GM23338 (cell line): ENCODE measurements around the gene PEX16. TPM values are rescaled to one million over a fixed set of nuclear protein-coding genes. Genes with fewer than 3 reads are reported as not detected.
A peak's percentile ranks its signal among the peaks of the same experiment; 100 is the strongest.

Experiments used
- ATAC-seq: fragments of 200-7000 bp; cut with Tn5 transposase; 3 replicates; pipeline ENCODE4 v1.9.1; 2020
- DNase-seq: peaks from one replicate; pipeline ENCODE4 v3.0.0-alpha.2; 2015; ENCODE audit warnings: low spot score
- H2AFZ ChIP-seq: fragments of 200-600 bp; sonication (generic); 2 replicates; pipeline ENCODE4 v1.8.0; 2016; ENCODE audit warnings: antibody characterized with exemption, mild to moderate bottlenecking, moderate library complexity
- H3F3A ChIP-seq: fragments of 200-600 bp; sonication (generic); replicated peaks from 2 replicates; pipeline ENCODE4 v1.8.0; 2017; ENCODE audit warnings: antibody characterized with exemption, mixed run types, low read depth
- H3K27ac ChIP-seq: fragments of 200-600 bp; sonication (generic); 2 replicates; pipeline ENCODE4 v1.6.1; 2016; ENCODE audit warnings: low read depth
- H3K27me3 ChIP-seq: fragments of 200-600 bp; sonication (generic); 2 replicates; pipeline ENCODE4 v1.8.0; 2016; ENCODE audit warnings: mild to moderate bottlenecking, mixed run types, moderate library complexity; ENCODE audit not compliant: insufficient read depth
- H3K36me3 ChIP-seq: fragments of 200-600 bp; sonication (generic); 2 replicates; pipeline ENCODE4 v1.8.0; 2016; ENCODE audit warnings: mild to moderate bottlenecking; ENCODE audit not compliant: insufficient read depth
- H3K4me1 ChIP-seq: fragments of 200-600 bp; sonication (generic); 2 replicates; pipeline ENCODE4 v1.8.0; 2016; ENCODE audit warnings: mild to moderate bottlenecking, moderate library complexity; ENCODE audit not compliant: insufficient read depth
- H3K4me2 ChIP-seq: fragments of 200-600 bp; sonication (generic); 2 replicates; pipeline ENCODE4 v1.7.1; 2017; ENCODE audit warnings: mixed run types
- H3K4me3 ChIP-seq: fragments of 200-600 bp; sonication (generic); 2 replicates; pipeline ENCODE4 v1.6.1; 2016; ENCODE audit warnings: mixed run types
- H3K79me2 ChIP-seq: fragments of 200-600 bp; sonication (generic); replicated peaks from 2 replicates; pipeline ENCODE4 v1.8.0; 2017; ENCODE audit warnings: mild to moderate bottlenecking; ENCODE audit not compliant: insufficient read depth
- H3K9me2 ChIP-seq: fragments of 200-600 bp; sonication (generic); 2 replicates; pipeline ENCODE4 v1.8.0; 2017; ENCODE audit not compliant: insufficient read depth
- H4K20me1 ChIP-seq: fragments of 200-600 bp; sonication (generic); replicated peaks from 2 replicates; pipeline ENCODE4 v1.8.0; 2017; ENCODE audit warnings: mild to moderate bottlenecking; ENCODE audit not compliant: insufficient read depth
- H3K27ac Mint-ChIP-seq: 2 replicates; pipeline ENCODE4 v1.8.0; 2020; ENCODE audit warnings: inconsistent platforms, mild to moderate bottlenecking, moderate library complexity, mixed read lengths
- H3K27me3 Mint-ChIP-seq: 3 replicates; pipeline ENCODE4 v1.8.0; 2022; ENCODE audit warnings: low read depth, mild to moderate bottlenecking, moderate library complexity, mixed read lengths, inconsistent platforms; ENCODE audit not compliant: insufficient read depth, poor library complexity
- H3K36me3 Mint-ChIP-seq: 3 replicates; pipeline ENCODE4 v1.8.0; 2021; ENCODE audit warnings: low read depth, mild to moderate bottlenecking, inconsistent platforms, moderate library complexity, mixed read lengths
- H3K4me1 Mint-ChIP-seq: 3 replicates; pipeline ENCODE4 v1.8.0; 2020; ENCODE audit warnings: mild to moderate bottlenecking, inconsistent platforms, mixed read lengths
- H3K4me3 Mint-ChIP-seq: 3 replicates; pipeline ENCODE4 v1.8.0; 2021; ENCODE audit warnings: moderate library complexity, mild to moderate bottlenecking, inconsistent platforms, mixed read lengths
- H3K9me3 Mint-ChIP-seq: 3 replicates; pipeline ENCODE4 v1.8.0; 2020; ENCODE audit warnings: moderate library complexity, mild to moderate bottlenecking, inconsistent platforms, mixed read lengths
- CREB1 ChIP-seq: fragments of 250-450 bp; sonication (Bioruptor Pico); IDR thresholded peaks from 2 replicates; pipeline ENCODE4 v1.5.0; 2020; ENCODE audit warnings: low read depth, mild to moderate bottlenecking, moderate library complexity
- CTCF ChIP-seq, 2 experiments: fragments of 200-600 bp in 1 of 2; sonication (generic) in 1 of 2; conservative IDR thresholded peaks; 2 replicates each; pipeline versions ENCODE4 v1.5.1 to v1.6.1; 2016 to 2017; ENCODE audit warnings: antibody characterized with exemption in 2 of 2, low read depth in 2 of 2, mild to moderate bottlenecking in 2 of 2, moderate library complexity in 1 of 2
- ETS1 ChIP-seq: IDR thresholded peaks from 2 replicates; pipeline ENCODE4 v1.6.1; 2016; ENCODE audit warnings: antibody characterized with exemption
- EZH2 ChIP-seq: fragments of 200-600 bp; sonication (generic); IDR thresholded peaks from one replicate; pipeline ENCODE4 v1.8.0; 2017; ENCODE audit warnings: antibody characterized with exemption, mild to moderate bottlenecking, low read depth; ENCODE audit not compliant: unreplicated experiment
- EZH2phosphoT487 ChIP-seq: fragments of 200-600 bp; sonication (generic); IDR thresholded peaks from one replicate; pipeline ENCODE4 v1.8.1; 2018; ENCODE audit warnings: antibody characterized with exemption; ENCODE audit not compliant: unreplicated experiment
- JUNB ChIP-seq: IDR thresholded peaks from one replicate; pipeline ENCODE4 v1.6.1; 2016; ENCODE audit warnings: antibody characterized with exemption; ENCODE audit not compliant: unreplicated experiment
- NANOG ChIP-seq: IDR thresholded peaks from 2 replicates; pipeline ENCODE4 v1.6.1; 2016; ENCODE audit warnings: antibody characterized with exemption, borderline replicate concordance
- POLR2AphosphoS5 ChIP-seq: IDR thresholded peaks from 2 replicates; pipeline ENCODE4 v1.6.1; 2016; ENCODE audit warnings: antibody characterized with exemption, low read depth
- REST ChIP-seq: IDR thresholded peaks from one replicate; pipeline ENCODE4 v1.6.1; 2018; ENCODE audit warnings: antibody characterized with exemption; ENCODE audit not compliant: unreplicated experiment
- STAT1 ChIP-seq: IDR thresholded peaks from one replicate; pipeline ENCODE4 v1.6.1; 2016; ENCODE audit warnings: antibody characterized with exemption; ENCODE audit not compliant: unreplicated experiment
- ZNF114 ChIP-seq: fragments of 250-450 bp; sonication (Bioruptor Pico); IDR thresholded peaks from 2 replicates; pipeline ENCODE4 v1.5.0; 2020; ENCODE audit warnings: mild to moderate bottlenecking, moderate library complexity
- ZNF331 ChIP-seq: fragments of 250-450 bp; sonication (Bioruptor Pico); IDR thresholded peaks from 2 replicates; pipeline ENCODE4 v1.5.0; 2020; ENCODE audit warnings: low read depth, mild to moderate bottlenecking, moderate library complexity
- ZNF462 ChIP-seq: fragments of 250-450 bp; sonication (Bioruptor Pico); IDR thresholded peaks from 2 replicates; pipeline ENCODE4 v1.5.0; 2020; ENCODE audit warnings: mild to moderate bottlenecking, moderate library complexity
- polyA plus RNA-seq: library from polyadenylated mRNA; unstranded; fragments of >200 nt; fragmentation: Nextera tagmentation; extraction: Ambion mirVana; gene quantifications from 2 replicates; pipeline ENCODE4 v1.2.1, GENCODE V29; 2016
- total RNA-seq: library from RNA; depleted of rRNA; stranded (reverse); fragments of >200 nt; shearing (Covaris generic); gene quantifications from 2 replicates; pipeline ENCODE4 v1.2.3, GENCODE V29; 2014

Gene PEX16
- total and polyA plus RNA-seq, 2 experiments from 2014 or later, result 23.3 to 34.1 TPM

GRCh38 chr11:45884596-45885185, 33.0 kb downstream of the PEX16 start:
- peaks cover 10% of the 10 kb centered on the region for H4K20me1 ChIP-seq
- DNase-seq (no peak), ATAC-seq (no peak)
- Mint-ChIP-seq H3K4me1 (peaks cover 10% of the 10 kb centered on the region), H3K27ac (no peak overlapping the region), H3K27me3 (peaks cover 7% of the 10 kb centered on the region), H3K4me3 (peak overlapping the region; percentile 68), H3K36me3 (no peaks in the 10 kb centered on the region; the same call in 2 of the 3 replicates), H3K9me3 (no peaks in the 10 kb centered on the region)
- no peak overlapping the region for H3K27ac ChIP-seq
- H3K4me2 ChIP-seq, result peak overlapping the region; percentile 74
- H3K4me3 ChIP-seq, result peak overlapping the region; percentile 49
- TF ChIP-seq REST (no peak), EZH2 (no peak), ETS1 (no peak), NANOG (no peak), ZNF331 (no peak), ZNF462 (no peak), CTCF (conservative IDR thresholded peaks at IDR 0.05; ENCODE audit: low read depth in 2 of 2) (no peak), ZNF114 (CRISPR knock-in tag) (no peak), STAT1 (no peak), CREB1 (no peak), EZH2phosphoT487 (no peak), JUNB (no peak), POLR2AphosphoS5 (no peak)
- H3K36me3 ChIP-seq, result no peaks in the 10 kb centered on the region
- peaks cover 9% of the 10 kb centered on the region; the same call in 1 of the 2 replicates for H3K79me2 ChIP-seq
- no peaks in the 10 kb centered on the region for H3F3A ChIP-seq
- no peaks in the 10 kb centered on the region for H3K9me2 ChIP-seq
- no peak overlapping the region for H2AFZ ChIP-seq
- H3K27me3 ChIP-seq, result no peaks in the 10 kb centered on the region
- peaks cover 9% of the 10 kb centered on the region; the same call in 1 of the 2 replicates for H3K4me1 ChIP-seq
